Measurements from ENCODE around the gene MATN1. TPM values are rescaled to one million over a fixed set of nuclear protein-coding genes. Genes with fewer than 3 reads are reported as not detected.

The MATN1 gene
- total and polyA plus RNA-seq, 4 experiments from 2014 or later = 0.12 to 1.2 (median 0.53) TPM; not detected in 1

- no peaks in the 10 kb centered on the region for H3K27me3 Mint-ChIP-seq
- peak overlapping the region in 1 of 7 donors; percentile 42 for H3K27ac Mint-ChIP-seq
- peaks cover 0 to 5% of the 10 kb centered on the region in 2 donors for H3K36me3 Mint-ChIP-seq
- ChIA-PET POLR2A (ENCODE audit: partially characterized antibody) (no interaction called here), CTCF (ENCODE audit: partially characterized antibody) (interaction anchor here (14.9 kb wide), 1 partner anchor 70 kb away, joined by 687 read pairs; no protein-coding TSS in a partner anchor)
- Histone ChIP-seq H3K27me3 (ENCODE audit: insufficient read depth, low read length) (no peaks in the 10 kb centered on the region), H3K36me3 (ENCODE audit: insufficient read depth, low read length) (no peaks in the 10 kb centered on the region), H3K27ac (ENCODE audit: low read depth, low read length) (no peak overlapping the region), H3K9me3 (ENCODE audit: control insufficient read depth in 1 of 2, low read length in 2 of 2) (no peaks in the 10 kb centered on the region), H3K4me1 (ENCODE audit: insufficient read depth, low read length) (peaks cover 13% of the 10 kb centered on the region), H3K4me3 (ENCODE audit: low read length in 2 of 2) (no peak overlapping the region)
- intact Hi-C loops (cut with micrococcal nuclease) = no loop called here
- no peak for DNase-seq
- H3K4me1 Mint-ChIP-seq = peaks cover 9 to 26% (median 13%) of the 10 kb centered on the region in 4 donors
- no peak overlapping the region for H3K4me3 Mint-ChIP-seq
- H3K9me3 Mint-ChIP-seq = peaks cover 0 to 4% (median 0%) of the 10 kb centered on the region in 8 donors
Measured at GRCh38 chr1:30714536-30715090, 8.8 kb downstream of the MATN1 start.

- no peak overlapping the region for H3K4me3 Mint-ChIP-seq
- Histone ChIP-seq H3K4me1 (ENCODE audit: insufficient read depth, low read length) (peaks cover 7% of the 10 kb centered on the region), H3K4me3 (ENCODE audit: low read length in 2 of 2) (no peak overlapping the region), H3K27ac (ENCODE audit: low read depth, low read length) (no peak overlapping the region), H3K27me3 (ENCODE audit: insufficient read depth, low read length) (no peaks in the 10 kb centered on the region), H3K36me3 (ENCODE audit: insufficient read depth, low read length) (no peaks in the 10 kb centered on the region), H3K9me3 (ENCODE audit: control insufficient read depth in 1 of 2, low read length in 2 of 2) (no peaks in the 10 kb centered on the region)
- no peaks in the 10 kb centered on the region for H3K27me3 Mint-ChIP-seq
- peaks cover 0 to 4% (median 0%) of the 10 kb centered on the region in 8 donors for H3K9me3 Mint-ChIP-seq
- H3K27ac Mint-ChIP-seq = no peak overlapping the region
- peaks cover 5 to 21% (median 9%) of the 10 kb centered on the region in 4 donors for H3K4me1 Mint-ChIP-seq
- ChIA-PET POLR2A (ENCODE audit: partially characterized antibody) (no interaction called here), CTCF (ENCODE audit: partially characterized antibody) (interaction anchor here (14.9 kb wide), 1 partner anchor 71 kb away, joined by 687 read pairs; no protein-coding TSS in a partner anchor)
- intact Hi-C loops (cut with micrococcal nuclease) = no loop called here
- peaks cover 0 to 5% of the 10 kb centered on the region in 2 donors for H3K36me3 Mint-ChIP-seq
- DNase-seq = no peak
Measured at GRCh38 chr1:30714025-30714424, 9.4 kb downstream of the MATN1 start.

GRCh38 chr1:30713311-30713710 is 10.1 kb downstream of the MATN1 start:
- Mint-ChIP-seq H3K4me3 (peak overlapping the region in 1 of 8 donors; percentile 37), H3K27me3 (peaks cover 0 to 2% of the 10 kb centered on the region in 2 donors), H3K4me1 (peaks cover 5 to 15% (median 9%) of the 10 kb centered on the region in 4 donors), H3K36me3 (peaks cover 0 to 5% of the 10 kb centered on the region in 2 donors), H3K27ac (peak overlapping the region in 1 of 7 donors; percentile 60), H3K9me3 (peaks cover 0 to 4% (median 0%) of the 10 kb centered on the region in 8 donors)
- H3K36me3 ChIP-seq (ENCODE audit: insufficient read depth, low read length) = no peaks in the 10 kb centered on the region
- no peak overlapping the region for H3K4me3 ChIP-seq (ENCODE audit: low read length in 2 of 2)
- POLR2A ChIA-PET (ENCODE audit: partially characterized antibody) = no interaction called here
- no peak overlapping the region for H3K27ac ChIP-seq (ENCODE audit: low read depth, low read length)
- no peaks in the 10 kb centered on the region for H3K9me3 ChIP-seq (ENCODE audit: control insufficient read depth in 1 of 2, low read length in 2 of 2)
- intact Hi-C loops (cut with micrococcal nuclease) = no loop called here
- DNase-seq = no peak
- H3K27me3 ChIP-seq (ENCODE audit: insufficient read depth, low read length) = no peaks in the 10 kb centered on the region
- CTCF ChIA-PET (ENCODE audit: partially characterized antibody) = interaction anchor here (1.7 kb wide), 1 partner anchor 70 kb away, joined by 3 read pairs; no protein-coding TSS in a partner anchor
- H3K4me1 ChIP-seq (ENCODE audit: insufficient read depth, low read length) = peaks cover 6% of the 10 kb centered on the region

GRCh38 chr1:30712583-30712982 is 10.8 kb downstream of the MATN1 start:
- H3K36me3 Mint-ChIP-seq = peaks cover 0 to 2% of the 10 kb centered on the region in 2 donors
- no peaks in the 10 kb centered on the region for H3K9me3 ChIP-seq (ENCODE audit: control insufficient read depth in 1 of 2, low read length in 2 of 2)
- ChIA-PET CTCF (ENCODE audit: partially characterized antibody) (interaction anchor here (1.7 kb wide), 1 partner anchor 71 kb away, joined by 3 read pairs; no protein-coding TSS in a partner anchor), POLR2A (ENCODE audit: partially characterized antibody) (no interaction called here)
- H3K36me3 ChIP-seq (ENCODE audit: insufficient read depth, low read length) = no peaks in the 10 kb centered on the region
- H3K27ac ChIP-seq (ENCODE audit: low read depth, low read length) = no peak overlapping the region
- H3K4me1 ChIP-seq (ENCODE audit: insufficient read depth, low read length) = peaks cover 4% of the 10 kb centered on the region
- H3K27me3 ChIP-seq (ENCODE audit: insufficient read depth, low read length) = no peaks in the 10 kb centered on the region
- peaks cover 4 to 8% (median 4%) of the 10 kb centered on the region in 4 donors for H3K4me1 Mint-ChIP-seq
- peaks cover 3% of the 10 kb centered on the region in 2 donors for H3K27me3 Mint-ChIP-seq
- H3K27ac Mint-ChIP-seq = peak overlapping the region in 1 of 7 donors; percentile 1
- intact Hi-C loops (cut with micrococcal nuclease) = no loop called here
- no peak for DNase-seq
- H3K4me3 Mint-ChIP-seq = no peak overlapping the region
- no peak overlapping the region for H3K4me3 ChIP-seq (ENCODE audit: low read length in 2 of 2)
- H3K9me3 Mint-ChIP-seq = peaks cover 0 to 4% (median 0%) of the 10 kb centered on the region in 8 donors

- Histone ChIP-seq H3K9me3 (ENCODE audit: control insufficient read depth in 1 of 2, low read length in 2 of 2) (no peaks in the 10 kb centered on the region), H3K27ac (ENCODE audit: low read depth, low read length) (no peak overlapping the region), H3K4me3 (ENCODE audit: low read length in 2 of 2) (no peak overlapping the region), H3K36me3 (ENCODE audit: insufficient read depth, low read length) (no peaks in the 10 kb centered on the region), H3K27me3 (ENCODE audit: insufficient read depth, low read length) (no peaks in the 10 kb centered on the region), H3K4me1 (ENCODE audit: insufficient read depth, low read length) (no peaks in the 10 kb centered on the region)
- no peak overlapping the region for H3K27ac Mint-ChIP-seq
- no peaks in the 10 kb centered on the region for H3K36me3 Mint-ChIP-seq
- peaks cover 8 to 12% of the 10 kb centered on the region in 2 donors for H3K27me3 Mint-ChIP-seq
- ChIA-PET POLR2A (ENCODE audit: partially characterized antibody) (no interaction called here), CTCF (ENCODE audit: partially characterized antibody) (no interaction called here)
- H3K4me1 Mint-ChIP-seq = peaks cover 0 to 1% (median under 1%) of the 10 kb centered on the region in 4 donors
- DNase-seq = no peak
- intact Hi-C loops (cut with micrococcal nuclease) = no loop called here
- peaks cover 0 to under 1% (median 0%) of the 10 kb centered on the region in 8 donors for H3K9me3 Mint-ChIP-seq
- no peak overlapping the region for H3K4me3 Mint-ChIP-seq
Measured at GRCh38 chr1:30710407-30710806, 13.0 kb downstream of the MATN1 start.

- Histone ChIP-seq H3K4me1 (ENCODE audit: insufficient read depth, low read length) (no peaks in the 10 kb centered on the region), H3K9me3 (ENCODE audit: control insufficient read depth in 1 of 2, low read length in 2 of 2) (no peaks in the 10 kb centered on the region), H3K27ac (ENCODE audit: low read depth, low read length) (no peak overlapping the region), H3K27me3 (ENCODE audit: insufficient read depth, low read length) (no peaks in the 10 kb centered on the region), H3K4me3 (ENCODE audit: low read length in 2 of 2) (no peak overlapping the region), H3K36me3 (ENCODE audit: insufficient read depth, low read length) (no peaks in the 10 kb centered on the region)
- Mint-ChIP-seq H3K27ac (no peak overlapping the region), H3K36me3 (no peaks in the 10 kb centered on the region), H3K27me3 (peaks cover 8 to 12% of the 10 kb centered on the region in 2 donors), H3K4me1 (peaks cover 0 to 1% (median under 1%) of the 10 kb centered on the region in 4 donors), H3K9me3 (no peaks in the 10 kb centered on the region), H3K4me3 (no peak overlapping the region)
- CTCF ChIA-PET (ENCODE audit: partially characterized antibody) = no interaction called here
- no peak for DNase-seq
- POLR2A ChIA-PET (ENCODE audit: partially characterized antibody) = interaction anchor here (1.4 kb wide), 1 partner anchor 10 kb away, joined by 4 read pairs; no protein-coding TSS in a partner anchor
- intact Hi-C loops (cut with micrococcal nuclease) = loop anchor here (1.0 kb wide), 1 partner anchor 1472 kb away; the partner anchor contains the start of gene PTPRU
Measured at GRCh38 chr1:30708361-30708728, 15.0 kb downstream of the MATN1 start.

- no peaks in the 10 kb centered on the region for H3K36me3 Mint-ChIP-seq
- H3K27me3 Mint-ChIP-seq = peaks cover 8 to 12% of the 10 kb centered on the region in 2 donors
- H3K27ac Mint-ChIP-seq = no peak overlapping the region
- ChIA-PET POLR2A (ENCODE audit: partially characterized antibody) (interaction anchor here (1.4 kb wide), 1 partner anchor 11 kb away, joined by 4 read pairs; no protein-coding TSS in a partner anchor), CTCF (ENCODE audit: partially characterized antibody) (interaction anchor here (1.4 kb wide), 1 partner anchor 328 kb away, joined by 3 read pairs; no protein-coding TSS in a partner anchor)
- H3K4me3 Mint-ChIP-seq = no peak overlapping the region
- no peaks in the 10 kb centered on the region for H3K4me1 ChIP-seq (ENCODE audit: insufficient read depth, low read length)
- H3K36me3 ChIP-seq (ENCODE audit: insufficient read depth, low read length) = no peaks in the 10 kb centered on the region
- no peak overlapping the region for H3K4me3 ChIP-seq (ENCODE audit: low read length in 2 of 2)
- H3K9me3 ChIP-seq (ENCODE audit: control insufficient read depth in 1 of 2, low read length in 2 of 2) = no peaks in the 10 kb centered on the region
- intact Hi-C loops (cut with micrococcal nuclease) = loop anchor here (1.0 kb wide), 1 partner anchor 1471 kb away; the partner anchor contains the start of gene PTPRU
- H3K4me1 Mint-ChIP-seq = peaks cover 0 to 1% (median under 1%) of the 10 kb centered on the region in 4 donors
- no peaks in the 10 kb centered on the region for H3K9me3 Mint-ChIP-seq
- H3K27me3 ChIP-seq (ENCODE audit: insufficient read depth, low read length) = no peaks in the 10 kb centered on the region
- peak in 4 of 5 donors; percentile 33 to 52 (median 46) for DNase-seq
- H3K27ac ChIP-seq (ENCODE audit: low read depth, low read length) = no peak overlapping the region
Measured at GRCh38 chr1:30707412-30708360, 15.7 kb downstream of the MATN1 start.
